HCT116 (cell line): ENCODE measurements around the gene MT1X.

Experiments used
- CBX3 ChIP-seq: IDR thresholded peaks from 2 replicates; pipeline ENCODE4 v1.6.1; 2012; ENCODE audit warnings: low read depth
- CEBPB ChIP-seq: IDR thresholded peaks from 2 replicates; pipeline ENCODE4 v1.6.1; 2012; ENCODE audit warnings: low read depth
- EZH2 ChIP-seq: fragments of 200-600 bp; sonication (generic); IDR thresholded peaks from 2 replicates; pipeline ENCODE4 v1.6.1; 2017; ENCODE audit warnings: antibody characterized with exemption, mixed run types
- JUND ChIP-seq: IDR thresholded peaks from 2 replicates; pipeline ENCODE4 v1.6.1; 2012
- POLR2A ChIP-seq: IDR thresholded peaks from 2 replicates; pipeline ENCODE4 v1.7.0; 2011; ENCODE audit warnings: borderline replicate concordance; ENCODE audit not compliant: insufficient read depth, insufficient read length; ENCODE audit errors: extremely low read depth
- POLR2AphosphoS5 ChIP-seq: IDR thresholded peaks from 2 replicates; pipeline ENCODE4 v1.6.1; 2011; ENCODE audit warnings: mild to moderate bottlenecking, low read depth, low read length, moderate library complexity
- SP1 ChIP-seq: IDR thresholded peaks from 2 replicates; pipeline ENCODE4 v1.6.1; 2012; ENCODE audit warnings: low read depth
- SRF ChIP-seq: IDR thresholded peaks from 2 replicates; pipeline ENCODE4 v1.6.1; 2012; ENCODE audit warnings: low read depth
- TCF7L2 ChIP-seq: IDR thresholded peaks from 2 replicates; pipeline ENCODE4 v1.7.0; 2011; ENCODE audit warnings: borderline replicate concordance, inconsistent platforms; ENCODE audit not compliant: insufficient read depth, insufficient read length; ENCODE audit errors: extremely low read depth
- ZNF274 ChIP-seq: fragments of 200-500 bp; sonication (Bioruptor generic); IDR thresholded peaks from 2 replicates; pipeline ENCODE4 v1.6.1; 2014; ENCODE audit warnings: mild to moderate bottlenecking, low read depth, low read length, inconsistent platforms
- TF ChIP-seq, protein P1 (sequence below), 3 experiments: fragments of 200-600 bp in 1 of 3; sonication (generic) in 1 of 3; IDR thresholded peaks in 2 of 3; conservative IDR thresholded peaks in 1 of 3; 2 replicates each; pipeline ENCODE4 v1.5.1; 2012 to 2017; ENCODE audit warnings: low read depth in 2 of 3, low read length in 2 of 3, antibody characterized with exemption in 1 of 3, borderline replicate concordance in 1 of 3, control low read depth in 1 of 3, mild to moderate bottlenecking in 1 of 3, mixed read lengths in 1 of 3, mixed run types in 1 of 3, moderate library complexity in 1 of 3; ENCODE audit not compliant: insufficient read depth in 1 of 3
- TF ChIP-seq, protein P2 (sequence below): IDR thresholded peaks from 2 replicates; pipeline ENCODE4 v1.6.1; 2012

DNA sequence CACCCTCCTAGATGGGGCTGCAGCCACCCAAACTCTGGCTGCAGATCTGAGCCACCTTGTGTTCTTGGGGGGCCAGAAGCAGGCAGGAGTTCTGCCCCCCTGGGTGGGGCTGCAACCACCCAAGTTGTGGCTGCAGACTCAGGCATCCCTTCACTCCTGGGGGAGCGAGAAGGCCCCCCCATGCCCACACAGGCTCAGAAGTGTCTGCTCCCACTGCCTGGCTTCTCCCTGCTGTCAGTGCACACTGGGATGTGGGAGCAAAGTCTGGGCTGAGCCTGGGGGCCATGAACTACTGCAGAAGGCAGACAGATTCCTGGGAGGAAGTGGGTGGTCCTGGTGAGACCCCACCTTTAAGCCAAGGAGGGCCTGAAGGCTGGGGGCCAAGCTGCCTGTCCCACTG is 13.0 kb downstream of the MT1X start:
- TF ChIP-seq, protein P1, sequence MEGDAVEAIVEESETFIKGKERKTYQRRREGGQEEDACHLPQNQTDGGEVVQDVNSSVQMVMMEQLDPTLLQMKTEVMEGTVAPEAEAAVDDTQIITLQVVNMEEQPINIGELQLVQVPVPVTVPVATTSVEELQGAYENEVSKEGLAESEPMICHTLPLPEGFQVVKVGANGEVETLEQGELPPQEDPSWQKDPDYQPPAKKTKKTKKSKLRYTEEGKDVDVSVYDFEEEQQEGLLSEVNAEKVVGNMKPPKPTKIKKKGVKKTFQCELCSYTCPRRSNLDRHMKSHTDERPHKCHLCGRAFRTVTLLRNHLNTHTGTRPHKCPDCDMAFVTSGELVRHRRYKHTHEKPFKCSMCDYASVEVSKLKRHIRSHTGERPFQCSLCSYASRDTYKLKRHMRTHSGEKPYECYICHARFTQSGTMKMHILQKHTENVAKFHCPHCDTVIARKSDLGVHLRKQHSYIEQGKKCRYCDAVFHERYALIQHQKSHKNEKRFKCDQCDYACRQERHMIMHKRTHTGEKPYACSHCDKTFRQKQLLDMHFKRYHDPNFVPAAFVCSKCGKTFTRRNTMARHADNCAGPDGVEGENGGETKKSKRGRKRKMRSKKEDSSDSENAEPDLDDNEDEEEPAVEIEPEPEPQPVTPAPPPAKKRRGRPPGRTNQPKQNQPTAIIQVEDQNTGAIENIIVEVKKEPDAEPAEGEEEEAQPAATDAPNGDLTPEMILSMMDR (IDR thresholded peaks at IDR 0.05 in 2 of 3, conservative IDR thresholded peaks at IDR 0.05 in 1 of 3; ENCODE audit: borderline replicate concordance in 1 of 3, insufficient read depth in 1 of 3, low read depth in 2 of 3, low read length in 2 of 3), result no peak
- no peak for TF ChIP-seq SP1
- no peak for TF ChIP-seq EZH2
- no peak for TF ChIP-seq TCF7L2
- no peak for TF ChIP-seq SRF
- TF ChIP-seq CEBPB, result no peak
- no peak for TF ChIP-seq CBX3
- no peak for TF ChIP-seq POLR2A
- TF ChIP-seq JUND, result no peak
- TF ChIP-seq, protein P2, sequence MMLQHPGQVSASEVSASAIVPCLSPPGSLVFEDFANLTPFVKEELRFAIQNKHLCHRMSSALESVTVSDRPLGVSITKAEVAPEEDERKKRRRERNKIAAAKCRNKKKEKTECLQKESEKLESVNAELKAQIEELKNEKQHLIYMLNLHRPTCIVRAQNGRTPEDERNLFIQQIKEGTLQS, result no peak
- no peak for TF ChIP-seq POLR2AphosphoS5
- no peak for TF ChIP-seq ZNF274
